ENCODE measurements around the gene KLHDC10. TPM values are rescaled to one million over a fixed set of nuclear protein-coding genes. Genes with fewer than 3 reads are reported as not detected.

Gene KLHDC10
- total and polyA plus RNA-seq, 2 experiments from 2014 or later: 6.2 to 14.4 TPM

GRCh38 chr7:130127404-130127803 lies 57.1 kb downstream of the KLHDC10 start:
- Histone ChIP-seq H3K9me3 (ENCODE audit: low read depth) (no peaks in the 10 kb centered on the region), H3K27me3 (no peaks in the 10 kb centered on the region), H3K36me3 (peaks cover 59% of the 10 kb centered on the region), H3K27ac (no peak overlapping the region), H3K4me3 (no peak overlapping the region), H3K4me1 (ENCODE audit: low read depth) (no peaks in the 10 kb centered on the region)
- DNase-seq (ENCODE audit: low read depth in 1 of 2, low spot score in 1 of 2): no peak
- TF ChIP-seq CTCF (IDR thresholded peaks at IDR 0.05; ENCODE audit: low read depth, low read length): no peak

GRCh38 chr7:130127821-130128317 lies 57.5 kb downstream of the KLHDC10 start:
- no peaks in the 10 kb centered on the region for H3K27me3 ChIP-seq
- TF ChIP-seq CTCF (IDR thresholded peaks at IDR 0.05; ENCODE audit: low read depth, low read length): no peak
- H3K4me3 ChIP-seq: no peak overlapping the region
- no peaks in the 10 kb centered on the region for H3K9me3 ChIP-seq (ENCODE audit: low read depth)
- no peak overlapping the region for H3K27ac ChIP-seq
- H3K4me1 ChIP-seq (ENCODE audit: low read depth): no peaks in the 10 kb centered on the region
- H3K36me3 ChIP-seq: peaks cover 56% of the 10 kb centered on the region
- peak in 1 of 2 donors; percentile 69 for DNase-seq (ENCODE audit: low read depth in 1 of 2, low spot score in 1 of 2)

- H3K4me1 ChIP-seq (ENCODE audit: low read depth): no peaks in the 10 kb centered on the region
- H3K27ac ChIP-seq: no peak overlapping the region
- H3K36me3 ChIP-seq: peaks cover 53% of the 10 kb centered on the region
- no peak for TF ChIP-seq CTCF (IDR thresholded peaks at IDR 0.05; ENCODE audit: low read depth, low read length)
- H3K4me3 ChIP-seq: no peak overlapping the region
- no peak for DNase-seq (ENCODE audit: low read depth in 1 of 2, low spot score in 1 of 2)
- H3K27me3 ChIP-seq: no peaks in the 10 kb centered on the region
- no peaks in the 10 kb centered on the region for H3K9me3 ChIP-seq (ENCODE audit: low read depth)
Observed at GRCh38 chr7:130129011-130129411, 58.7 kb downstream of the KLHDC10 start.

- no peaks in the 10 kb centered on the region for H3K4me1 ChIP-seq (ENCODE audit: low read depth)
- no peak for DNase-seq (ENCODE audit: low read depth in 1 of 2, low spot score in 1 of 2)
- no peak overlapping the region for H3K4me3 ChIP-seq
- H3K9me3 ChIP-seq (ENCODE audit: low read depth): no peaks in the 10 kb centered on the region
- no peak overlapping the region for H3K27ac ChIP-seq
- no peaks in the 10 kb centered on the region for H3K27me3 ChIP-seq
- no peak for TF ChIP-seq CTCF (IDR thresholded peaks at IDR 0.05; ENCODE audit: low read depth, low read length)
- peaks cover 30% of the 10 kb centered on the region for H3K36me3 ChIP-seq
Observed at GRCh38 chr7:130131191-130131834, 61.0 kb downstream of the KLHDC10 start.

GRCh38 chr7:130131964-130132875 lies 61.9 kb downstream of the KLHDC10 start:
- Histone ChIP-seq H3K27ac (no peak overlapping the region), H3K9me3 (ENCODE audit: low read depth) (no peaks in the 10 kb centered on the region), H3K4me1 (ENCODE audit: low read depth) (no peaks in the 10 kb centered on the region), H3K4me3 (no peak overlapping the region), H3K27me3 (no peaks in the 10 kb centered on the region), H3K36me3 (peaks cover 26% of the 10 kb centered on the region)
- no peak for TF ChIP-seq CTCF (IDR thresholded peaks at IDR 0.05; ENCODE audit: low read depth, low read length)
- no peak for DNase-seq (ENCODE audit: low read depth in 1 of 2, low spot score in 1 of 2)

Measured in cardiac muscle cell (in vitro differentiated cells and primary cell).